SH-SY5Y (cell line): Measurements from ENCODE around the gene PRDM16.

ENCODE experiments used
- GATA2 ChIP-seq: IDR thresholded peaks from 2 replicates; pipeline ENCODE4 v1.6.1; 2011; ENCODE audit warnings: mild to moderate bottlenecking, low read depth, low read length
- GATA3 ChIP-seq: IDR thresholded peaks from 2 replicates; pipeline ENCODE4 v1.6.1; 2011; ENCODE audit warnings: low read depth, mild to moderate bottlenecking, low read length, moderate library complexity

- TF ChIP-seq GATA2 (no peak), GATA3 (no peak)
Observed at GRCh38 chr1:3320246-3321152, 251.5 kb downstream of the PRDM16 start.
